ENCODE results near the gene STK24.

The STK24 gene

DNA sequence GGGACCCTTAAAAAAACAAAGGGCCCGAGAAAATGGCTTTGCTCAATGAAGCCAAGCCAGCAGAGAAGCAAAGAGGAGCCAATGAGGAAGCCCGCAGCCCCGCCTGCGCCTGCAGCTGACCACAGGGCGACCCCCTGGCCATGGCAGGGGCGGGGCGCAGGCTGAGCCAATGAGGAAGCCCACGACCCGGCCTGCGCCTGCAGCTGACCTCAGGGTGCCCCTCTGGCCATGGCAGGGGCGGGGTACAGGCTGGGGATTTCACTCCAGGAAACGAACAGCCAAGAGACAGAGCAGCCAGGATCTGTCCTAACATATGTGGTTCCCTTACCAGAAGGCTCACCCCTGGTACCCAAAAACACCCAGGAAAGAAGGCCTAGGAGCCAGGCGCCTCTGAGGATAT lies 101.4 kb downstream of the STK24 start:
- no peak for DNase-seq (ENCODE audit: low read depth in 2 of 3, low spot score in 2 of 3)

DNA sequence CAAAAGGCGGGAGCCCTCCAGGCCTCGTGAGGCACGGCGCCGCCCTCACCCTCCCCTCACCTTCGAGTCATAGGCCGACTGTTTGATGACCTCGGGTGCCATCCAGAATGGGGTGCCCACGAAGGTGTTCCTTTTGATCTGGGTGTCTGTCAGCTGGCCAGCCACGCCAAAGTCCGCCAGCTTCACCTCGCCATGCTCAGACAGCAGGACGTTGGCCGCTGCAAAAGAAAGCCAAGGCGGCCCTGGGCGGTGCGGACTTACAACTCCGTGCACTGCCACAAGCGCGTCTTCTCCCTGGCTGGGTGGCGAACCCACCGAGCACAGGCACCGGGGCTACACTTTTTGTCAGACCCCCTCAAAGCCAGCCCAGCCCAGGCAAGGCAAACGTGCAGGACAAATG lies 102.1 kb downstream of the STK24 start:
- no peak for DNase-seq (ENCODE audit: low read depth in 2 of 3, low spot score in 2 of 3)

DNA sequence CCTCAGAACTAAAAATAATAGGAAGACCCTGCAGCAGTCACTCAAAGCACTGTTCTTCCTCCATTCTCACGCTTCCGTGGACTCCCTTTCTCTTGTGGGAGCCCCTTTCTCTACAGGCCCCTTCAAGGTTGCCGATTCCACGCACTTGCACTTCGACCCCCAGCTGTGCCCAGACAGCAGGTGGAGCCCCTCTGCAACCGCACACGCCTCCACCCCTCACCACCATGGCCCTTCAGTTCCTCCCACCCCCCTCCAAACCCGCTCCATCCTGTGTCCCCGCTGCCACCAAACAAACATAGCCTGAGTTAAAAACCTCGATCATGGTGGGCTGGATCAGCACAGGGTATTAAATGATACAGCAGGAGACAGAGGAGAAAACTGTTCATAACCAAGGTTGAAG lies 102.6 kb downstream of the STK24 start:
- DNase-seq (ENCODE audit: low read depth in 2 of 3, low spot score in 2 of 3) = no peak

DNA sequence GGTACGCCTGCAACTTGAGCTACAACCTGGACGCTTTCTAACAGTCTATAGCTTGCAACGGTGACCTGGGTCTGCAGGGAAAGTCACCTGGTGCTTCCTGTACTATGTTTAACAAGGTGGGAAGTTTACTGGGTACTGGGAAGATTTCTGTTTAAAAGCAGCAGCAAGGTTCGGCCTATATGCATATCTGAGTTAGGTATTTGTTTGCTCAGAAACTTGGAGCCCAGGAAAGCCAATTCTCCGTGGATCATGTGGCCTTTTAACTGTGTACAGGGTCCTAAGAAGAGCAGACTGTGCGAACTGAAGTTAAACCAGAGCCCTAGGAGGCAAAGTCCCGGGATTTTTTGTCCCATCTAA lies 103.1 kb downstream of the STK24 start:
- no peak for DNase-seq (ENCODE audit: low read depth in 2 of 3, low spot score in 2 of 3)

DNA sequence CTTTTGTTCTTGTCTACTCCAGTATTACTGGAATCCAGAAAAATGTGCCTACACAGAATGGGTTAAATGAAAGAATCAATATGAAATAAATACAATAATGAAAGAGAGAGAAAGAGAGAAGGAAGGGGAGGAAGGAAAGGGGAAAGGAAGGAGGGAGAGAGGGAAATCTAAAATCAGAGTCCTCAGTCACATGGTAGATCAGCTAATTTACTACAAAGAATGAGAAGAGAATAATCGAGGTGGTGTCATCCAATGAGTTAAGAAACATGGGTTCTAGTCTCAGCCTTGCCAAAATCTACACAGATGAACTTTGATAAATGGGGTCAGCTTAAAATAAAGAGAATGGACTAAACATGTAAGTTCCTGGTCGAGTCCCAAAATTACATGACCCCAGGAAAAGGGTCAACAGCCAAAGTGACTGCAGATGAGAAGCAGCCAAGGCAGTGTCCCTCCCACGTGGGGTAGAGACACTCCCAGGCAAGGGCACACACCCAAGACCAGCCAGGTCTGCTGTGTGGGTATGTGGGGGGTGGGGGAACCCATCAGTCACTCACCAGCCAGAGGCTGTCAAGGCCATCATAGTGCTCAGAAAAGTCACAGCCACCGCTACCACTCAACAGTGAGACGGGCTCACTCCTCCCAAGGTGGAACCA lies 103.6 kb downstream of the STK24 start:
- DNase-seq (ENCODE audit: low read depth in 2 of 3, low spot score in 2 of 3) = no peak

DNA sequence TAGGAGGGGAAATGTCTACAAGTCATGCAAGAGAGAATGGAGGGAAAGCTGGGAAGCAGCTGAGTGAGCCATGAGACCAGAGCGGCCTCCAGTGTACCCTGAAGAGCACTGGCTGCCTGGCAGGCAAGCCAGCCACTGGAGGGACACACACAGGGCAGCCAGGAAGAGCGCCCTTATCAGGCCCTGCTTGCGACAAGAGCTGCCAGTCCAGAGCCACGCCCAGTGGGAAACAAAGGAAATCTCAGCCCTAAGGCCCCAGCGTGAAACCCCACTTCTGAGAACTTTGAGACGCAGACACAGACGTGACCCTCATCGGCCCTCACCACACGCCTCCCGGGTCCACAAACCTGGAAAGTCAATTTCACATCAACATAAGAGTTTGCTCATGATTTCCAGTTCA lies 105.0 kb downstream of the STK24 start:
- no peak for DNase-seq (ENCODE audit: low read depth in 2 of 3, low spot score in 2 of 3)

DNA sequence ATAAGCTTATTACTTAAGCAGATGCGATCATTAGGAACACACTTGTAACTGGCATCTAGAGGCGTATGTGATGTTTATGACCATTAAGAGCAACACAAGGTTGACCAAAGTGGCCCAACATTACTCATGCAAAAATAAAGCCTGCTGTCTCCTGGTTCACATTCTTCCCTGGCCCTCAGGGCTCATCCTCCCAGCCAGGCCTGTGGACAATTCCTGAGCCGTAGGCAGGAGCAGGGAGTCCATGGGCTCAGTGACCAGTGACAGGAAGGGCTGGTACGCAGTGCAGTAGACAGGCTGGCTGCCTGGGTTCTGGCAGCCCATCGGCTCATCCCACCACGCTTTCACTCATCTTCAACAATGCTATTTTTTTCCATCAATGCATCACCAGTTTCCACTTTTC lies 106.0 kb downstream of the STK24 start:
- no peak for DNase-seq (ENCODE audit: low read depth in 2 of 3, low spot score in 2 of 3)

DNA sequence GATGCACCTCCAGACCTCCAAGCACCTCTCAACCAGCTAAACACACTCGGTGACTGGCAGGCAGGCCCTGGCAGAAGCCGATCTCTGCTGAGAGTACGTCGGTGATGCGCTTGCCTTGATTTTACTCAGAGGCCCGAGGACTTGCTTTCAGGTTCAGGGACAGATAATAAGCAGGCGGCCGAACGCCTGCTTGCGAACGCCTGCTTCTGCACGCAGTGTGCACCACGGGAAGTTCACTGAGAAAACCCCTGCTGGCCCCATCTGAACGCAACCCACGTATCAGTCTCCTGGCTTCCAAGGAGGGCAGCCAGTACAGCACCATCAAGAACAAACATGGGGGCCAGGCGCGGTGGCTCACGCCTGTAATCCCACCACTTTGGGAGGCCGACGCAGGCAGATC lies 108.0 kb downstream of the STK24 start:
- no peak for DNase-seq (ENCODE audit: low read depth in 2 of 3, low spot score in 2 of 3)

DNA sequence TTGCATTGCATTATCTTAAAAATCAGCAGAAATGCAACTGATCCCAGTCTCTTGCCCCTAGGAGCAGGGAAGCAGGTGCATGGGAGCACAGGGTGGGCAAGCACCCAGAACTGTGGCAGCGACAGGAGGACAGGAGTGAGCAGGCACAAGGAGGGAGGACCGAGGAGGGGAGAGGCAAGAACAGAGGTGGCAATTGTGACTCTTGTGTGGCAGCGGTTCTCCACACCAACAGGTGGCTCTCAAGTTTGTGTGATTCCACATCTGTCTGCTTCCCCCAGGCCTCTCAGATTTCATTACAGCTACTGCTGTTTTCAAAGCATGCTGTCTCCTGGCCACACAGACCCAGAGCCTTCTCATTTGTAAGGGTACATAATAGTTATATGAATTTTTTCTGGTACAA lies 108.5 kb downstream of the STK24 start:
- no peak for DNase-seq (ENCODE audit: low read depth in 2 of 3, low spot score in 2 of 3)

DNA sequence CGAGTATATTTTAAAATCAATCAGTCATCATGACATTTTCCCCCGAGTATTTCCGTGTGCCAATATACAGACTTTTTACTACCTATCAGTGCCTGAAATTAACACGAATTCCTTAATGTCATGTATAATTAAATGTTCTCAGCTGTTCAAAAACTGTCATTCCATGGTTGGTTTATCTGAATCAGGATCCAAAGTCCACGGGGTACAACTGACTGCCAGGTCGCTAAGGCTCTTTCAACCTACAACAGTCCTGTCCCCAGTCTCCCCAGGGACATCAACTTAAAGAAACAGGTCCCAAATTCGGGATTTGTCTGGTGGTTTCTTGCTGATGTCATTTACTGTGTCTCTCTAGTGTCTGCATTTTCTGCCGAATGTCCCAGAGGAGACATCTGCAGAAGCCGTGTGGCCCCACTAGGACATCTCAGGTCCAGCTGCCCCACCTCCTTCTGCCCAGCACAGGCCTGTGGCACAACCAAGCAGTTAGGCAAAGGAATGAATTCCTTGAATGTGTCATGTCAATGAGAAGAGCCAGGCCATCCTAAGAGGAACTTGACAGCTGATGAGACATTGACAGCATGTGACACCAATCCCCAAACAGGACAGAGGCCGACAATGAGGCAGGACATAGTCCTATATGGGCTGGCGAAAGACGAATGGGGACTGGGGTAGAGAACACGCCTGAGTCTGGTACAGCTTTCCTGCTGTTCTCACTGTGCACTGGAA lies 109.5 kb downstream of the STK24 start:
- no peak for DNase-seq (ENCODE audit: low read depth in 2 of 3, low spot score in 2 of 3)

DNA sequence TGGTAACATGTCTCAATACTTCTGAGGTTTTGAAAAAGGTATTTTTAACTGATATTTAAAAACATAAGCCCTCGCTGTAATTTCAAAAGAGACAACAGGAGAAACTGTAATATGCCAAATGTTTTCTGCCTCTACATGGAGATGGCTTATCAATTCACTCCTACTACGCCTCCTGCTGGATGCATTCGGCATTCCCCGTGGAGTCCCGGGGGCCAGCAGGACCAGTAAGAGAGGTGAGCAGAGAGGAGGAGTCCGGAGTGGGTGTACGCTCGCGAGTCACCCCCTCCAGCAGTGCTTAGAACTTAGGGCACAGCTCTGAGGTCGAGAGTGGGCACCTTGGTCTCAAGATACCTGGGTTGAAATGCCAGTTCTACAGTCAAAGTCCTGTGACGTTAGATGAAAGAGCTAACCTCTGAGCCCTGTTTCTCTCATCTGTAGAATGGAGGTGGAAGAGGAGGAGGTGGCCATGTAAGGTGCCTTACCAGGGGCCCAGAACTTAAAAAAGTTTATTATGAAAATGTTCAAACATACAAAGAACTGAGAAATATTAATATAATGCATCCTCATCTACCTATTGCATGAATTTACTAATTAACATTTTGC lies 110.2 kb downstream of the STK24 start:
- DNase-seq (ENCODE audit: low read depth in 2 of 3, low spot score in 2 of 3) = no peak

DNA sequence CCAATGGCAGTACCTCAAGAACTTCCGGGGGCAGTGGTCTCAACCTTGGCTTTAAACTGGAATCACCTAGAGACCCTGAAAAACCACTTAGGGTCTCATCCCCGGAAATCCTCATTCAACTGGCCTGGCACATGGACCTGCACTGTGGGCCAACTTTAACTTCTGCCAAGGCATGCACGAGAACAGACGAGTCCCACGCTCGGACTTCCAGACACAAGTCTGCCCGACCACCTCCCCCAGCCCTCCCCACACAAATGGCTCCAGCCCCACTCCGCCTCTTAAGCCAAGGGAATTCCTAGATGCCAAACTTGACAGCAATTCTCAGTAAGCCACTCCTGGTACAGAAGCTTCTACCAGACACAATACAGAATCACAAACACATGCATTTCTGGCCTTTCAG lies 114.0 kb downstream of the STK24 start:
- no peak for DNase-seq (ENCODE audit: low read depth in 2 of 3, low spot score in 2 of 3)

DNA sequence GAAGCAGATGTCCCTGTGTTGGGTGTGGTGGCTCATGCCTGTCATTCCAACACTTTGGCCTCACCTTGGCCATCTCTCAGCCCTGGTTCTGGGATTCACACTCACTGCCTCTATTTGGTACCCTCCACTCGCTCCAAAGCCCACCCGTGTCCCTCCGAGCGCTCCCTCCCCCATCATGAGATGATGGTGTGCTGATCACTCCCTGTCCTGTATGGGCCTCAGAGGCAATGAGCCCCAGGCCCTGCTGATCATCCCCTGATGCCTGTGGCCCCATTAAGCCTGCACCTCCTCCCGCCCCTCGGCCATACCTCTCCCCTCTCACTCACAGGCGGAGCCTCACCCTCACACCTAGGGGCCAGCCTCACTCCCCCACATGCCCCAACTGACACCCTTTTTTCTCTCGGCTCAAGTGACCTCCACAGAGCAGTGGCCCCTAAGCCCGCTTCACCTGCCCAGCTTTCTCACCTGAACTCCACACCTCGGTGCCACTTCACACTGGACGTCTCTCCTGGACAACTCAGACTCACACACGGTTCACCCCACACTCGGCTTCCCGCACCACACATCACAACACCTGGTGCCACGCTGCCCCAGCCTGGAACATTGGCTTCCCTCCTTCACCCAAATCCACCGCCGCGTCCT lies 114.5 kb downstream of the STK24 start:
- DNase-seq (ENCODE audit: low read depth in 2 of 3, low spot score in 2 of 3) = no peak

DNA sequence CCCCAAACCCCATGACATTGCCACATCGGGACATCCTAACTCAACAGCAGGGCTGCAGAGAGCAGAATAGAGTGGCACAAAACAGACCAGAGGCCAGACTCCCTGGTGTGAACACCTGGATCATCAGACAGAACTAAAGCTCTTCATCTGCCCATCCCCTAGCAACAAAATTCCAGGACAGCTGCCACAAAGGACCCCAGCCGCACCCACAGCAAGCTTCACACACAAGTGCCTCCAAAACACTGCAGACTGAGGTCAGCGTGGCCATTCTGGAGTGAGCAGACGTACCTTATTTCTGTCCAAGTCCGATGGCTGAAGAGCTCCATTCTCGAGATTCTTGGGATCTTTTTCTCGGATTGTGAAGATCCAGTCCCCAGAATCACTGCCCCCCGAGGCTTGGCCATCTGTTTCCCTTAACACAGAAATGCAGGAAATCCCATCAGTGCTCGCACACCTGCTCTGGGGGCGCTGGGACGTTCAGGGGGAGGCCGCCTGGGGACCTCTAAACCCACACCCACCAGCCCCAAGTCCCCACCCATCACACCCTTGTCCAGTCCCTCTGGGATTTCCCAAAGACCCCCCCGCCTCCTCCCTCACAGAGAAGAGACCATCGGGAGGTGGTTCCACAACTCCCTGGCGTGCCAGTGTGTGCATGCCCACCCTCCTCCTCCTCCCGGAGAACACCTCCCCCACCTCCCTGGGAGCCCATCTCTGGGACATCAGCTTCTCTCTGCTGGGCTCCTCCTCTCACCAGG lies 115.2 kb downstream of the STK24 start:
- DNase-seq (ENCODE audit: low read depth in 2 of 3, low spot score in 2 of 3) = no peak

DNA sequence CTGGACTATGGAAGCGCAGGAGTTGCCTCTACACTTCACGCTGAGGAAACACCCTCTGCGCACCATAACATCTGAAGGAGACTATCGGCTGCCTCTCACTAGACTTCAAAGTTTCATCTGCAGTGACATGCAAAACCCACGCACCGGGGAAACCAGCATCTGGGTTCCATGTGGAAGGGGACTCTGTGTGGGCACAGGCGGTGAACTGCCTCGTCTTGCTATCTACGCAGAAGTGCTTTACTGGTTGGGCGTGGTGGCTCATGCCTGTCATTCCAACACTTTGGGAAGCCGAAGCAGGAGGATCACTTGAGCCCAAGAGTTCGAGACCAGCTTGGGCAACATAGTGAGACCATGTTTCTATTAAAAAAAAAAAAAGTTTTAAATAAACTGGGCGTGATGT lies 116.4 kb downstream of the STK24 start:
- DNase-seq (ENCODE audit: low read depth in 2 of 3, low spot score in 2 of 3) = no peak

DNA sequence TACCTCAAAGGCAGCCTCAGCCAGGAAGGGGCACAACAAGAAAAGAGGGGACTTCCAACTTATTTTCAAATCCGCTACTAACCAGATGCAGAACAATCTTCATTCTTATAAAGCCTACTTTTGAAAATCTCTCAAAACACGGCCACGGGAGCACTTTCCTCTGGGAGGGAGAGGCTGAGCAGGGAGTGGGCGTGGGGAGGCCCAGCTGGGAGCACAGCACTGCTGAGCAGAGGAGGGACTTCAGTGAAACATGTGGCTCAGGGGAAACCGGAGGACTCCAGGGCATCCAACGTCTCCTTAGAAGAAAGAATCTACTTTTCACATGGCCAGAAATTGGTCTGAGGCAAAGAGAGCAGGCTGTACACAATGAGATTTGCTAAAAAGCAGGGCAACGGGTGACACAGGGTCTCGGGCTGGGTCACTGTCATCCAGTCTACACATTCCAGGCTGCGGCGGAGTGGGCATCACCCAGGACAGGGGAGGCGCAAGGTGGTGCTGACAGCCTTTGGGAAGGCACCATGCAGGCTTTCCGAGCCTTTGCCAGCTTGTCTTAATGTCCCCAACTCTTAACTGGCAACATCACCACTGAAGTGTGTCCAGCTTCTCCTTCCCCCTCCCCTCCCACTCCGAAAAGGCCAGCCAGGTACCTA lies 117.1 kb downstream of the STK24 start:
- no peak for DNase-seq (ENCODE audit: low read depth in 2 of 3, low spot score in 2 of 3)

DNA sequence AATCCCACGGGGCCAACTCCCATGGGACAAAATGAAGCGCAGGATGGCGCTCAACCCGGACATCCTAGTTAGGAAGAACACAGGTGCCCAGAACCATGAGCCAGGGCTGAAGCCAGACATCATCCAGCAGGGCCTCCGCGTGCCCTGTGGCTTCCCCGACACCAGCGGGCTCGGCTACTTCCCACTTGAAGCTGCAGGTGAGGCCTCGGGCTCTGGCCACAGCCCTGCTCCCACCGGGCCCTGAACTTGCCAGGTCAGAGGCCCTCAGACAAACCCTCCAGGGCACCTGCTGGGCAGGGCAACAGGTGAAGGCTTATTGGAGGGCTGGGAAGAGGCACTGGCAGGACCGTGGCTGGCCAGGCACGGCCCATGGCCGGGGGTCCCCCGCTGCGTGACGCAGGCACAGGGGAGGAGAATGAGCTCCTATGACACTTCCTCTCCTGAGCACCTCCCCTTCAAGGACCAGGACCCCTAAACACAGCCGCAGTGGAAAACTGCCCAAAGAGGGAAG lies 117.7 kb downstream of the STK24 start:
- no peak for DNase-seq (ENCODE audit: low read depth in 2 of 3, low spot score in 2 of 3)

DNA sequence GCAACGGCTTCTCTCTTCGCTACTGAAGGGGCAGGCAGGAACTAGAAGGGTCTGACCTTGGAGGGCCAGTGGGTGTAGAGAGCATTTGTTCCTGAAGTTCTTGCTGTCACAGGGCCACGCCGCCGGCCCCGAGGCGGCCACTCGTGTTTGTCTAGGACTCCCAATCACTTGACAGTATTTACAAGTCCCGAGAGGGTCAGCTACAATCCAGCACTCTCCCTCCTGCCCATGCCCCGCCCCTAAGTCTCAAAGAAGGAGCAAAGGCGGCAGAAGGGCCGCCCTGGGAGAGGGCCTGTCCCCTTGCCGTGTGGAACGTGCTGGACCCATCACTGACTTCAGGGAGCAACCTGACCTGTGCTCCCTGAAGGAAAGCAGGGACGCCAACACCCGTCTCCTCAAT lies 118.5 kb downstream of the STK24 start:
- no peak for DNase-seq (ENCODE audit: low read depth in 2 of 3, low spot score in 2 of 3)

DNA sequence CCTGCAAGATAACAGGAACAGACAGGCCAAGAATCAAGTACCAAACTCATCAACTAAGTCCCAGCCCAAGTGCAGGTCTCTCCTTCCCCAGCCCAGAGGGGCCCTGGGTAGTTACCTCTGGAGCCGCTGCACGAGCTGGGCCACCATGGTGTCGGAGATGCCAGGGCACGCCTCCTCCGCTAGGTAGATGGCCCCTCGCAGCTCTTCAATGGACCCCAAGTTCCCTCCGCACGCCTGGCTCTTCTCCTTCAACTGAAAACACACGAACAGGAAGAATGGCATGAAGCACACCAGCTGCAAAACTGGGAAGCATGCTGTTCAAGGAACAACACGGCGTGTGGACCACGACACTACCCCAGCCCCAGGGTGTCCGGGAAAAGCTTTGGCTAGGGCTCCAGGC lies 119.9 kb downstream of the STK24 start:
- no peak for DNase-seq (ENCODE audit: low read depth in 2 of 3, low spot score in 2 of 3)

DNA sequence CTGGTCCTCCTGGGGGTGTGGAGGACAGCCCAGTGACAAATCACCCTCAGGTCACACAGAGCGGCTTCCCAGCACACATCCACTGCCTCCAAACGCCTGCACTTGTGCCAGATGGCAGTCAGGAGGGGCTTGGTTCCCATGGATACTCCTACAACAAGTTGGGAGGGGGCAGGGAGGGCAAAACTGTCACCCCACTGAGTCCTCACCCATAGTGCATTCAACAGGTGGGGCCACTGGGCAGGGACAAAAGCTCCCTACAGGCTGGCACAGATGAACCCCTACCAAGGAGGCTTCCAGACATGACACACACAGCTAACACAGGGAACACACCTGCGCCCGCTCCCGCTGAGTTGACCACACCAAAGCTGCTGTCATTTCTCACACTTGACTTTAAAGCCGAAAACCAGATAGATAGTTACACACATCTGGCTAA lies 120.5 kb downstream of the STK24 start:
- no peak for DNase-seq (ENCODE audit: low read depth in 2 of 3, low spot score in 2 of 3)

DNA sequence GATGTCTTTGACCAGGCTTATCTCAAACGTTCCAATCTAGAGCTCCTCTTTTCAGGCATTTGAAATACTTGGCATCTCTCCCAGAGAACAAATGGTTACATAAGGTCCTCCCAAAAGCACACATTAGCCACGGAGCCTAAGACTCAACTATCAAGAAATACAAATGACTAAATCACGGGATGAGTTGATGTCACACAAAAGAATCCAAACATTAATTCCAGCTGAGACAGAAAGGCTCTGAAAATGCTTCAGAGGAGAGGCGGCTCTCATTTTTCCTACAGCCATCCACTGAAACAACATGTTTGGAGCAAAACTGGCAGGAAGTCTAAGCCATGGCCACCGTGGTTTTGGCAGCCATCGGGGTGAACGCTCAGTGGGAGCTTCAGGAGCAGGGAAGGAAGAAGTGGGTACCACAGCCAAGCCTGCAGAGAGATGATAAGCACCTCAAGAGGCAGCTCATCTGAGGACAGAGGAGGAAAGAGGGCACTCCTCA lies 122.5 kb downstream of the STK24 start:
- DNase-seq (ENCODE audit: low read depth in 2 of 3, low spot score in 2 of 3) = no peak

Measured in activated CD8-positive, alpha-beta memory T cell treated with anti-CD3 and anti-CD28 coated beads for 48 hours (primary cell).